T-cell (primary cell): Measurements from ENCODE around the gene USP48. TPM values are rescaled to one million over a fixed set of nuclear protein-coding genes. Genes with fewer than 3 reads are reported as not detected.
"Not testable (repeated sequence)": the region's sequence is repeated elsewhere in the genome, so short reads cannot be mapped to it uniquely, and the experiment has no call there.

Experiments used
- ATAC-seq, 4 experiments: fragments of 200-7000 bp in 3 of 4; fragments of 150-1000 bp in 1 of 4; cut with Tn5 transposase; replicated peaks in 1 of 4; 1 replicate in 3 of 4; 2 replicates in 1 of 4; pipeline ENCODE4 v1.10.0; 2021; ENCODE audit warnings: moderate library complexity in 3 of 4, mild to moderate bottlenecking in 2 of 4, moderate number of reproducible peaks in 1 of 4
- CTCF ChIA-PET, 2 donors: fragments of 300-600 bp; sonication (Branson Sonifier 250); formaldehyde crosslinking; loops; one replicate each; lab custom pipeline; 2022; ENCODE audit warnings: antibody characterized with exemption in 2 of 2; lab: Charles Lee
- POLR2A ChIA-PET, 2 donors: fragments of 300-600 bp; sonication (Branson Sonifier 250); formaldehyde crosslinking; loops; one replicate each; lab custom pipeline; 2022; ENCODE audit warnings: antibody characterized with exemption in 2 of 2; lab: Charles Lee
- DNase-seq, 35 experiments: peaks; one replicate each; pipeline versions ENCODE4 v3.0.0 to v3.0.0-alpha.2; 2013 to 2023
- H3K27ac ChIP-seq: one replicate; pipeline ENCODE4 v1.5.1; 2013; ENCODE audit warnings: low read length
- H3K27me3 ChIP-seq, 2 experiments: replicated peaks in 1 of 2; 1 replicate in 1 of 2; 2 replicates in 1 of 2; pipeline versions ENCODE4 v1.6.1 to v1.7.0; 2013; ENCODE audit warnings: low read length in 1 of 2, mixed read lengths in 1 of 2; ENCODE audit not compliant: control insufficient read depth in 2 of 2, insufficient read depth in 2 of 2; ENCODE audit errors: extremely low read depth in 1 of 2
- H3K36me3 ChIP-seq, 2 donors: 1 replicate in 1 of 2; 2 replicates in 1 of 2; pipeline versions ENCODE4 v1.6.1 to v1.7.0; 2013; ENCODE audit warnings: low read length in 1 of 2; ENCODE audit not compliant: control insufficient read depth in 2 of 2, insufficient read depth in 1 of 2; ENCODE audit errors: extremely low read depth in 1 of 2
- H3K4me1 ChIP-seq, 2 experiments: 1 replicate in 1 of 2; 2 replicates in 1 of 2; pipeline versions ENCODE4 v1.6.1 to v1.7.0; 2013; ENCODE audit warnings: low read length in 2 of 2, mixed read lengths in 1 of 2; ENCODE audit not compliant: insufficient read depth in 2 of 2, control insufficient read depth in 1 of 2; ENCODE audit errors: extremely low read depth in 1 of 2
- H3K4me3 ChIP-seq, 2 donors: 1 replicate in 1 of 2; 2 replicates in 1 of 2; pipeline versions ENCODE4 v1.5.1 to v1.7.0; 2013; ENCODE audit warnings: mild to moderate bottlenecking in 2 of 2, low read length in 1 of 2, moderate library complexity in 1 of 2; ENCODE audit not compliant: control insufficient read depth in 1 of 2; ENCODE audit errors: extremely low read depth in 1 of 2
- H3K9me3 ChIP-seq: 2 replicates; pipeline ENCODE4 v1.7.0; 2013
- H3K27ac Mint-ChIP-seq, 2 donors: one replicate each; pipeline ENCODE4 v1.8.0; 2020 to 2021; ENCODE audit warnings: mild to moderate bottlenecking in 2 of 2, mixed read lengths in 2 of 2
- H3K27me3 Mint-ChIP-seq, 2 donors: one replicate each; pipeline ENCODE4 v1.8.0; 2021 to 2022; ENCODE audit warnings: mixed read lengths in 2 of 2
- H3K36me3 Mint-ChIP-seq: one replicate; pipeline ENCODE4 v1.8.0; 2021; ENCODE audit warnings: mixed read lengths
- H3K4me1 Mint-ChIP-seq, 3 donors: one replicate each; pipeline ENCODE4 v1.8.0; 2020 to 2022; ENCODE audit warnings: mixed read lengths in 3 of 3, mild to moderate bottlenecking in 1 of 3
- H3K4me3 Mint-ChIP-seq, 3 donors: one replicate each; pipeline ENCODE4 v1.8.0; 2020 to 2022; ENCODE audit warnings: mild to moderate bottlenecking in 3 of 3, mixed read lengths in 3 of 3, moderate library complexity in 3 of 3
- H3K9me3 Mint-ChIP-seq, 3 donors: one replicate each; pipeline ENCODE4 v1.8.0; 2020 to 2022; ENCODE audit warnings: mixed read lengths in 3 of 3
- WGBS: methylation state at CpG from one replicate; pipeline ENCODE4 v1.1.5; 2013; ENCODE audit warnings: missing lambda C conversion rate; ENCODE audit not compliant: insufficient coverage; 5-methylcytosine and 5-hydroxymethylcytosine counted together
- total RNA-seq, 35 experiments: library from RNA in 6 of 35; stranded (reverse) in 6 of 35; fragments of 120-200 nt in 1 of 35; gene quantifications; one replicate each; pipeline versions ENCODE4 v1.2.1 to v1.2.4 and lab custom pipeline; 2013 to 2026

USP48 gene
- total RNA-seq, 5 donors from 2014 or later (not counting 1 experiment from before 2014, with no cell fraction given): 65.8 to 95.6 (median 77.5) TPM

- not testable (repeated sequence) for H3K9me3 ChIP-seq, H3K36me3 ChIP-seq, H3K27ac Mint-ChIP-seq, H3K36me3 Mint-ChIP-seq, H3K27me3 ChIP-seq, H3K27me3 Mint-ChIP-seq, H3K4me3 ChIP-seq, H3K9me3 Mint-ChIP-seq, H3K27ac ChIP-seq, H3K4me3 Mint-ChIP-seq, DNase-seq, ATAC-seq
- ChIA-PET POLR2A (interaction anchor here in 1 of 2 donors (0.7 kb wide), 1 partner anchor 201 kb away, joined by 8 read pairs; no protein-coding TSS in a partner anchor), CTCF (interaction anchor here in 1 of 2 donors (0.6 to 0.7 kb wide), 2 partner anchors 9 to 170 kb away, joined by 3 read pairs; no protein-coding TSS in a partner anchor)
- H3K4me1 Mint-ChIP-seq: peaks cover 61 to 68% (median 62%) of the 10 kb centered on the region in 3 donors
- H3K4me1 ChIP-seq: peaks cover 6 to 50% of the 10 kb centered on the region in 2 experiments
- WGBS: no CpG with 5 or more reads among the region's 5 CpGs
These were observed 6.0 kb downstream of the USP48 start for GRCh38 chr1:21776925-21777324.

- no peaks in the 10 kb centered on the region for H3K27me3 Mint-ChIP-seq
- Histone ChIP-seq H3K27ac (no peak overlapping the region), H3K9me3 (no peaks in the 10 kb centered on the region), H3K27me3 (no peaks in the 10 kb centered on the region), H3K36me3 (no peaks in the 10 kb centered on the region), H3K4me3 (no peak overlapping the region), H3K4me1 (peaks cover 0 to 42% of the 10 kb centered on the region in 2 experiments)
- POLR2A ChIA-PET: interaction anchor here in 1 of 2 donors (0.7 kb wide), 1 partner anchor 202 kb away, joined by 8 read pairs; no protein-coding TSS in a partner anchor
- H3K4me3 Mint-ChIP-seq: no peak overlapping the region
- ATAC-seq (no peak), DNase-seq (no peak)
- H3K27ac Mint-ChIP-seq: peak overlapping the region; percentile 47 to 70
- peaks cover 55 to 66% (median 56%) of the 10 kb centered on the region in 3 donors for H3K4me1 Mint-ChIP-seq
- H3K36me3 Mint-ChIP-seq: peaks cover 7% of the 10 kb centered on the region
- peaks cover 0 to 3% (median 0%) of the 10 kb centered on the region in 3 donors for H3K9me3 Mint-ChIP-seq
- CTCF ChIA-PET: interaction anchor here in 1 of 2 donors (0.6 to 0.7 kb wide), 2 partner anchors 10 to 171 kb away, joined by 3 read pairs; no protein-coding TSS in a partner anchor
These were observed 6.9 kb downstream of the USP48 start for GRCh38 chr1:21775985-21776562.

- no peaks in the 10 kb centered on the region for H3K27me3 Mint-ChIP-seq
- peak overlapping the region; percentile 31 to 68 for H3K27ac Mint-ChIP-seq
- Histone ChIP-seq H3K27me3 (no peaks in the 10 kb centered on the region), H3K9me3 (no peaks in the 10 kb centered on the region), H3K4me3 (no peak overlapping the region), H3K36me3 (no peaks in the 10 kb centered on the region), H3K27ac (no peak overlapping the region), H3K4me1 (peaks cover 0 to 39% of the 10 kb centered on the region in 2 experiments)
- no peak overlapping the region for H3K4me3 Mint-ChIP-seq
- peaks cover 55 to 66% (median 55%) of the 10 kb centered on the region in 3 donors for H3K4me1 Mint-ChIP-seq
- WGBS: no CpG with 5 or more reads among the region's 2 CpGs
- POLR2A ChIA-PET: no interaction called here
- peaks cover 0 to 3% (median 0%) of the 10 kb centered on the region in 3 donors for H3K9me3 Mint-ChIP-seq
- peaks cover 7% of the 10 kb centered on the region for H3K36me3 Mint-ChIP-seq
- no peak for ATAC-seq
- no peak for DNase-seq
- CTCF ChIA-PET: no interaction called here
These were observed 7.4 kb downstream of the USP48 start for GRCh38 chr1:21775550-21775914.

GRCh38 chr1:21774835-21775549 is 8.0 kb downstream of the USP48 start:
- ChIA-PET CTCF (no interaction called here), POLR2A (no interaction called here)
- Histone ChIP-seq H3K27ac (no peak overlapping the region), H3K36me3 (no peaks in the 10 kb centered on the region), H3K4me1 (peaks cover 0 to 36% of the 10 kb centered on the region in 2 experiments), H3K4me3 (no peak overlapping the region), H3K27me3 (no peaks in the 10 kb centered on the region), H3K9me3 (no peaks in the 10 kb centered on the region)
- H3K4me1 Mint-ChIP-seq: peaks cover 52 to 64% (median 55%) of the 10 kb centered on the region in 3 donors
- WGBS: 93% methylated on average over 3 of the region's 15 CpGs
- no peaks in the 10 kb centered on the region for H3K27me3 Mint-ChIP-seq
- peaks cover 11% of the 10 kb centered on the region for H3K36me3 Mint-ChIP-seq
- peak overlapping the region in 1 of 2 donors; percentile 28 for H3K27ac Mint-ChIP-seq
- peaks cover 0 to 3% (median 0%) of the 10 kb centered on the region in 3 donors for H3K9me3 Mint-ChIP-seq
- no peak overlapping the region for H3K4me3 Mint-ChIP-seq
- ATAC-seq (no peak), DNase-seq (no peak)

- H3K27me3 ChIP-seq: no peaks in the 10 kb centered on the region
- H3K4me1 ChIP-seq: peaks cover 0 to 35% of the 10 kb centered on the region in 2 experiments
- ChIA-PET POLR2A (interaction anchor here in 1 of 2 donors (1.1 kb wide), 1 partner anchor 9 kb away, joined by 5 read pairs; no protein-coding TSS in a partner anchor), CTCF (no interaction called here)
- H3K36me3 ChIP-seq: no peaks in the 10 kb centered on the region
- Mint-ChIP-seq H3K4me1 (peaks cover 53 to 66% (median 56%) of the 10 kb centered on the region in 3 donors), H3K9me3 (peaks cover 0 to 3% (median 0%) of the 10 kb centered on the region in 3 donors), H3K27me3 (no peaks in the 10 kb centered on the region), H3K36me3 (peaks cover 16% of the 10 kb centered on the region), H3K27ac (peak overlapping the region; percentile 46 to 83), H3K4me3 (peak overlapping the region in 2 of 3 donors; percentile 1 to 27)
- H3K9me3 ChIP-seq: no peaks in the 10 kb centered on the region
- no CpG with 5 or more reads among the region's 3 CpGs for WGBS
- H3K4me3 ChIP-seq: no peak overlapping the region
- H3K27ac ChIP-seq: peak overlapping the region; percentile 53
- ATAC-seq (peak; percentile 58 to 67 (median 62)), DNase-seq (peak in 2 of 35 experiments; percentile 8 to 33)
These were observed 9.4 kb downstream of the USP48 start for GRCh38 chr1:21773585-21773984.

GRCh38 chr1:21771672-21772071 is 11.3 kb downstream of the USP48 start:
- Mint-ChIP-seq H3K4me1 (peaks cover 40 to 58% (median 49%) of the 10 kb centered on the region in 3 donors), H3K36me3 (peaks cover 12% of the 10 kb centered on the region)
- POLR2A ChIA-PET, H3K4me3 ChIP-seq, ATAC-seq, H3K27me3 Mint-ChIP-seq, H3K36me3 ChIP-seq, DNase-seq, H3K9me3 Mint-ChIP-seq, H3K27ac Mint-ChIP-seq, H3K27me3 ChIP-seq, H3K27ac ChIP-seq, H3K9me3 ChIP-seq, H3K4me3 Mint-ChIP-seq, CTCF ChIA-PET: not testable (repeated sequence)
- WGBS: no CpG with 5 or more reads among the region's 10 CpGs
- peaks cover 0 to 40% of the 10 kb centered on the region in 2 experiments for H3K4me1 ChIP-seq
